Loucy (cell line): ENCODE measurements around the gene CPED1.

Source experiments
- H2AFZ ChIP-seq: fragments of 200-600 bp; sonication (generic); 2 replicates; pipeline ENCODE4 v1.6.0; 2016; ENCODE audit warnings: antibody characterized with exemption, mild to moderate bottlenecking, low read length, moderate library complexity
- H3F3A ChIP-seq: fragments of 200-600 bp; 2 replicates; pipeline ENCODE4 v1.6.0; 2016; ENCODE audit warnings: antibody characterized with exemption, low read depth, mild to moderate bottlenecking
- H3K27me3 ChIP-seq: fragments of 200-600 bp; sonication (generic); 2 replicates; pipeline ENCODE4 v1.6.1; 2014; ENCODE audit warnings: low read length, mild to moderate bottlenecking; ENCODE audit not compliant: insufficient read depth, poor library complexity, severe bottlenecking
- H3K36me3 ChIP-seq: fragments of 200-600 bp; sonication (generic); 2 replicates; pipeline ENCODE4 v1.6.1; 2016; ENCODE audit warnings: low read length; ENCODE audit not compliant: insufficient read depth
- H3K4me1 ChIP-seq: fragments of 200-600 bp; sonication (generic); 2 replicates; pipeline ENCODE4 v1.5.1; 2014; ENCODE audit warnings: low read length, mild to moderate bottlenecking; ENCODE audit not compliant: insufficient read depth, poor library complexity, severe bottlenecking
- H3K4me2 ChIP-seq: fragments of 200-600 bp; sonication (generic); 2 replicates; pipeline ENCODE4 v1.6.0; 2014; ENCODE audit warnings: antibody characterized with exemption, low read length, low read depth, mild to moderate bottlenecking; ENCODE audit not compliant: poor library complexity, severe bottlenecking
- H3K4me3 ChIP-seq: fragments of 200-600 bp; sonication (generic); 2 replicates; pipeline ENCODE4 v1.5.1; 2014; ENCODE audit warnings: low read length, mild to moderate bottlenecking, mixed read lengths; ENCODE audit not compliant: poor library complexity, severe bottlenecking
- H3K79me2 ChIP-seq: fragments of 200-600 bp; sonication (generic); 2 replicates; pipeline ENCODE4 v1.6.1; 2014; ENCODE audit warnings: low read length; ENCODE audit not compliant: insufficient read depth
- H3K9ac ChIP-seq: fragments of 200-600 bp; sonication (generic); 2 replicates; pipeline ENCODE4 v1.6.0; 2014; ENCODE audit warnings: mild to moderate bottlenecking, low read depth, low read length, moderate library complexity; ENCODE audit not compliant: poor library complexity, severe bottlenecking
- H3K9me2 ChIP-seq: fragments of 200-600 bp; sonication (generic); replicated peaks from 2 replicates; pipeline ENCODE4 v1.6.1; 2016; ENCODE audit warnings: low read depth, low read length, mixed read lengths
- H3K9me3 ChIP-seq: fragments of 200-600 bp; sonication (generic); 2 replicates; pipeline ENCODE4 v1.6.1; 2014; ENCODE audit warnings: mild to moderate bottlenecking, antibody characterized with exemption, low read length, low read depth; ENCODE audit not compliant: insufficient read depth
- H4K20me1 ChIP-seq: fragments of 200-600 bp; sonication (generic); 2 replicates; pipeline ENCODE4 v1.6.0; 2014; ENCODE audit warnings: antibody characterized with exemption, low read length, mild to moderate bottlenecking; ENCODE audit not compliant: insufficient read depth, poor library complexity, severe bottlenecking
- CTCF ChIP-seq: fragments of 200-600 bp; sonication (generic); conservative IDR thresholded peaks from 2 replicates; pipeline ENCODE4 v1.5.1; 2014; ENCODE audit warnings: mild to moderate bottlenecking, antibody characterized with exemption, low read length
- EZH2phosphoT487 ChIP-seq: fragments of 200-600 bp; IDR thresholded peaks from 2 replicates; pipeline ENCODE4 v1.6.1; 2018; ENCODE audit warnings: antibody characterized with exemption, mild to moderate bottlenecking, moderate library complexity, borderline replicate concordance

Gene CPED1

GRCh38 chr7:121197455-121197854 is 208.9 kb downstream of the CPED1 start:
- Histone ChIP-seq H3K9me2 (no peaks in the 10 kb centered on the region), H3K4me2 (no peak overlapping the region), H3K27me3 (no peaks in the 10 kb centered on the region), H4K20me1 (no peaks in the 10 kb centered on the region), H3F3A (no peaks in the 10 kb centered on the region), H3K9ac (no peak overlapping the region), H2AFZ (no peak overlapping the region), H3K4me3 (no peak overlapping the region), H3K4me1 (no peaks in the 10 kb centered on the region), H3K36me3 (no peaks in the 10 kb centered on the region), H3K9me3 (no peaks in the 10 kb centered on the region), H3K79me2 (no peaks in the 10 kb centered on the region)
- no peak for TF ChIP-seq EZH2phosphoT487
- no peak for TF ChIP-seq CTCF

- H3K9ac ChIP-seq, result no peak overlapping the region
- no peaks in the 10 kb centered on the region for H3K4me1 ChIP-seq
- no peaks in the 10 kb centered on the region for H3K27me3 ChIP-seq
- no peaks in the 10 kb centered on the region for H3K36me3 ChIP-seq
- H4K20me1 ChIP-seq, result no peaks in the 10 kb centered on the region
- no peaks in the 10 kb centered on the region for H3K9me3 ChIP-seq
- no peak overlapping the region for H3K4me2 ChIP-seq
- TF ChIP-seq CTCF (no peak), EZH2phosphoT487 (no peak)
- no peaks in the 10 kb centered on the region for H3K79me2 ChIP-seq
- H3F3A ChIP-seq, result no peaks in the 10 kb centered on the region
- H3K4me3 ChIP-seq, result no peak overlapping the region
- no peaks in the 10 kb centered on the region for H3K9me2 ChIP-seq
- H2AFZ ChIP-seq, result no peak overlapping the region
Observed at GRCh38 chr7:121198502-121198901, 210.0 kb downstream of the CPED1 start.

GRCh38 chr7:121202125-121202524 is 213.6 kb downstream of the CPED1 start:
- H3K4me1 ChIP-seq, result no peaks in the 10 kb centered on the region
- TF ChIP-seq EZH2phosphoT487 (no peak), CTCF (no peak)

More at GRCh38 chr7:121202125-121202524, 213.6 kb downstream of the CPED1 start:
- Histone ChIP-seq H3K9ac (no peak overlapping the region), H3K36me3 (no peaks in the 10 kb centered on the region), H4K20me1 (no peaks in the 10 kb centered on the region), H3K9me2 (no peaks in the 10 kb centered on the region), H3K79me2 (no peaks in the 10 kb centered on the region), H3K4me3 (no peak overlapping the region), H3K4me2 (no peak overlapping the region), H3K27me3 (no peaks in the 10 kb centered on the region), H3F3A (no peaks in the 10 kb centered on the region), H3K9me3 (no peaks in the 10 kb centered on the region), H2AFZ (no peak overlapping the region)
